GM12873 (cell line): ENCODE results near the gene STXBP6.

Experiments used
- CTCF ChIP-seq: IDR thresholded peaks from 2 replicates; pipeline ENCODE4 v1.5.1; 2012; ENCODE audit warnings: low read depth, mild to moderate bottlenecking, moderate library complexity, low read length, control low read depth; ENCODE audit not compliant: insufficient read depth; ENCODE audit errors: missing control alignments

Gene STXBP6

GRCh38 chr14:24840204-24840893, 209.6 kb downstream of the STXBP6 start:
- TF ChIP-seq CTCF = no peak

- TF ChIP-seq CTCF = no peak
Measured at GRCh38 chr14:24839617-24840203, 210.2 kb downstream of the STXBP6 start.

- no peak for TF ChIP-seq CTCF
Measured at GRCh38 chr14:24838945-24839616, 210.9 kb downstream of the STXBP6 start.

DNA sequence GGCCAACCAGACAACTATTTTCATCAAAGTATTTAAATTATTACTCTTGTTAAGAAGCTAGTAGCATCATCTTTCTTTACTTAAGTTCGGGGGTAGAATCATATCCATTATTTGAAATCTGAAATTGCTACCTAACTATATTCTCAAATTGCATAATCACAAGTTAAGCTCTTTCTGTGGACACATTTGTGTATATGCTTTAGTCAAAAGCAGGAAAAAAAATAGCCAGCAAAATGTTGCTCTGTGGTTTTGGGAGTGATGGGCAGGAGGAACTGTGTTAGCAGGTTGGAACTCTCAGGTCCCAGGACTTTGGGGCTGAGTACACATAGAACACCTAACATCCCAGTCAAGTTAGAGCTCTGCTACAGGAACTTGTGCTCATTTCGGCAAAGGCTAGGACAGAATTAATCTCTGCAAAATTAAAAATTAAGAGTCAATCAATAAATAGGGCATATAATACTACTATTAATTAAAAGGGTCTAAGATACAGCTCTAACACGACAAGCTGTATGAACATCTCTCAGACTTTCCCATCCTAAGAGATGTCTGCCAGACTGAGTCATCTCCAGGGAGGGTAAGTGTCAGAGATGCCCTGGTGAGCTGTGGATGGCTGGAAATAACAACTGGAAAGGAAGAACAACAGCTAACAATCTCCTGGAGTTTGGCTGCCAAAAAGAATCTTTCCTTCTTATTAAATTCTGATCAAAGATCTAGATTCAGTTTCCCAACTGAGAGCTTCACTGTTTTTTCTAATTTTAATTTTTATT, 212.5 kb downstream of the STXBP6 start:
- TF ChIP-seq CTCF = no peak

DNA sequence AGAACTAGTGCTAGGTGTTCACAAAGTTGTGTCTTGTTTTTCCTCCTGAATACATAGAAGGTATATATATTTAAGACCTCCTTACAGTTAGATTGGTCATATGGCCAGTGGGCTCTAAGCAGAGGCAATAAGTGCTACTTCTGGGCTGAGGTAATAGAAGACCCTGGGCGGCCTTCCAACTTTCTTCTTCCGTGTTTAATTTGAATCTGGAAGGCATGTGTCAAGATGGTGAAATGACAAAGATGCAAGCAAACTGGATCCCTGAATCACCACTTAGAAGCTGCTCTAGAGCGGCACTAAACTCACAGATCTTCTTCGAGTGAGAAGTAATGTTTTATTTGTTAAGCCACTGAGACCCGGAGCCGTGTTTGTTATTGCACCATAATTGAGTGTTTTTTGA, 215.0 kb downstream of the STXBP6 start:
- no peak for TF ChIP-seq CTCF

GRCh38 chr14:24833385-24833784, 216.6 kb downstream of the STXBP6 start:
- no peak for TF ChIP-seq CTCF

DNA sequence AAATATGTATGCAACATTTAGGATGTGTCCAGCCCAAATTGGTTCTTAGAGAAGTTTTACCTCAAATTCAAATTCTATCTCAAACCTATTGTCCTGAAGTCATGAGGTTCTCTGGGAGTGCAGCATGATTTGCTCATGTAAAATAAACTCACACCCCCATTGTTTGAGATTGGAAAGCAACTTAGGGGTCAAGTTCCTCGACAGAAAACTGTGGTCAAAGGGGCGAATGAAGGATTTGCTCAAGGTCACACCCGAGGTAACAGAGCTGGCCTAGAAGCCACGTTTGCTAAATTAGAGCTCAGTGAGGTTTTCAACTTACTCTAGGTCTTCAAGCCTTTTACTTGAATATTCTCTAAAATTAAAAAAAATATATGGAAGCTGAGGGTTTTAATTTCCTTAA, 218.3 kb downstream of the STXBP6 start:
- TF ChIP-seq CTCF = no peak
